ENCODE data around the gene JAZF1.
A peak's percentile ranks its signal among the peaks of the same experiment; 100 is the strongest.

JAZF1 gene

DNA sequence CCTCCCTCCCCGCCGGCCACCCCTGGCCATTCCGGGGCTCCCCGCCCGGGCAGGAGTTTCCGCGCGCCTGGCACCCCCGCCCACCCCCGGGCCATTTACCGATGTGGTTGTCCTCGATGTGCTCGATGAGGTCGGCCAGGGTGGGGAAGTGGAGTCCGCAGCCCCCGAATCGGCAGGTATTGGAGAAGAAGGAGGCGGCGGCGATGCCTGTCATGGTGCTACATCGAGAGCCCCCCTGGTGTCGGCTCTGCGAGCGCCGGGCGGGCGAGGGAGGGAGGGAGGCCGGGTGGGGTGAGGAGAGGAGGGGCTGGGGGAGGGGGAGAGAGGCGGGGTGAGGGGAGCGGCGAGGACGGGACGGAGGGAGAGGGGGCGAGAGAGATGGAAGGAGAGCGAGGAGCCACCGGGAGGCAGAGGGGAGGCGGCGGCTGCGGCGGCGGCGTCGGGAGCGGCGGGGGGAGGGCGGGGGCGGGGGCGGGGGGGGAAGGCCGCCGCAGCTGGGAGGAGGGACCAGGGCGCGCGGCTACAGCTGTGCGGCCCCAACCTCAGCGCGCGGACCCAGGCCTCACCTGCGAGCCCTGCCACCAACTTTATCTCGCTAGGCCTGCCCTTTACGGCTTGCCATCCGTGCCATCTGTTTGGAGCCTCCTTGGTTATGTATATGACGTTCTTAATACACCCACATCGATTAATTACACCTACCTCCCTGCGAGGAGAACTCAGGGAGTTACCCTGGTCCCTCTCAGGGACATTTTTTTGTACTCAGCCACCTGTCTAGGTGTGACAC is at the start of gene JAZF1:
TSS of gene JAZF1 (minus strand) at position 432 of the 784 bp plus-strand sequence.
- peak; percentile 29 to 37 for ATAC-seq

DNA sequence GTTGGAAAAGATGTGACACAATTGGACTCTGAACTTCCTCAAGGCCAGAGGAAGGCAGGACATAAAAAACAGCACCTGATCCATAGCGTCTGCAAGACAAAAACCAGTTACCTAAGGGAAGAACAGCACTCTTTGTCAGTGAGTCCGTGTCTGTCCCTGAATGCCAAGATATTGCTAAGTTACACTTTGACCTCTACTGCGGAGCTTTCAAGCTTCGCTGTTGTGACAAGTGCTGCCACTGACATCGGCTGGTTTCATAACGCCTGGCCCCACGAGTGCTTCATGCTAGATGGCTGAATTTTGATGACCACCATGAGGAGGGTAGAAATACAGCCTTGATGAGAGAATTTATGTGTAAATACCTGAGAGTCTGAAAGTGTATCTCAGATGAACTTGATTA is 49.7 kb upstream of the JAZF1 start:
- no peak for ATAC-seq

DNA sequence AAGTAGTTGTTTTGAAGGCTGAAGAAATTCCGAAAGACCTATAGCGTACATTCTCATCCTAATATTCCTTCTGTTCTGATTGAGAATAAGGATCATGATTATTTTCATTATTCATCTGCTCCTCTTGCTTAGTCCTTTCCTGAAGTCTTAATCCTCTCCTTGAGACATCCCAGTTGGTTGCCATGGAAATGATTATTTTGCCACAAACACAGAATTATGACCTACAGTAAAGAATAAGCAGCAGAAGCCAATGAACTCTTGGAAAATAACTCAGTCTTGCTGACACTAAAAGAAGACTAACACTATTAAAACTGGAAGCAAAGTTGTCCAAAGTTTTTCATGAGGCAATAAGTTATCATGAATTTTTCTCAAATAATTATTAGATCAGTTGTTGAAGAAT is 47.8 kb upstream of the JAZF1 start:
- ATAC-seq = no peak

DNA sequence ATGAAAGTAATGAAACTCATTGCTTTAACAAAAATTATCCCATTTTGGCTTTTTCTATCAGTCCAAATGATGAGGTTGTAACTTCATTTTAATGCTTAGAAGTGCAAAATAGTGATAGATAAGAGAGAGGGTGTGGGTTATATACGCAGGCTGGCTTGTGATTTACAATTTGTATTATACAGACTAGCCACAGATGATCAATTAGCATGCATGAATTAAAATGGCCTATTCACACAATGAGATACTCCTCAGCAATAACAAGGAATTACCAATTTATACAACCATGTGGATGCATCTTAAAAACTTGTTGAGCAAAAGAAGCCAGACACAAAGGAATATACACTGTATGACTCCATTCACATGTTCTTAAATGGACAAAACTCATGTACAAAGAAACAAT is 45.4 kb upstream of the JAZF1 start:
- no peak for ATAC-seq

DNA sequence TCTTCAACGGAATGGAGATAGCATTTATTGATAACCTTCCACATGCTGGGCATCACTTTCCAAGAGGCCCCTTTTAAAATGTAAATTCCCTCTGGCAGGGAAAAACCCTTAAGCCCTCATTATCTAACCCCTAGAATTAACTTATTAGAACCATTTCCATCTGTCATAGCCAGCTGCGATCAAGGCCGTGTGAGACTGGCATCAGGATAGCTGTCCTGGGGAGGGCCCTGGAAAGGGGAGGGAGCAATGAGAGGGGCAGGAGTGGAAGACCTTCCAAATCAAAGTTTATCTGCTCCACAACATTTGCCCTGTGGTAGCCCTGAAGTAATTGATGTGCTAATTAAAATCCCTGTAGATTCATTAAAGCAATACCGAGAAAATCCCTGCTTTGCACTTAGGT is 45.0 kb upstream of the JAZF1 start:
- ATAC-seq = no peak

DNA sequence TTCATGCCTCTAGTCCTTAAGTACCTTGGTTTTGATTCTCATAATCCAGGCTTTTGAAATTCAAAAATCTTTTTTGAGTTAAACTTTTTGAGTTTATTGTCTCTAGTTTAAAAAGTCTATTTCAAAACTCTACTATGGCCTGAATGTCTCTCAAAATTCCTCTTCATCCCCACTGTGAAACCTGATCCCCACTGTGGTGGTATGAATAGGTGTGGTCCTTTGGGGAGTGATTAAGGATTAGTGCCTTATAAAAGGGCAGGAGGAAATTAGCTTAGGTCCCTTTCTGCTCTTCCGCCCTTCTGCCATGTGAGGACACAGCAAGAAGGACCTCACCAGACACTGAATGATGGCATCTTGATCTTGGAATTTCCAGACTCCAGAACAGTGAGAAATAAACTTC is 44.1 kb upstream of the JAZF1 start:
- ATAC-seq = no peak

DNA sequence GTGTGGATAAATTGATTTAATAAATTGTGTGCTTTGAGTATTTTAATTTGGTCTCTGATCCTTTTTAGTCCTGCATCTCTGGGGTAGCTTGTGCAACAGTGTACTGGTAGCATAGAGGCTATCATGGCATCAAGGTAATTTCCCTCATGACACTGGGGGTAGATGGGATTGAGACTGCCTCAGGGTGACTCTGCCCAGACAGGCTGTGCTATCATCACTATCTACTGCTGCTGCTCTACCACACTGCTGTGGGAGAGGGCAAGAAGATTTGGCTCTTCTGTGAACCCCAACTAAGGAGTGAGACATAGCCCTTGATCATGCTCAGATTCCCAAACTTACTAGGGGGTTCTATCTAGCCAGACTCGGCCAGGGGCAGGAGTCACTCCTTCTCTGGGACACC is 43.6 kb upstream of the JAZF1 start:
- no peak for ATAC-seq

DNA sequence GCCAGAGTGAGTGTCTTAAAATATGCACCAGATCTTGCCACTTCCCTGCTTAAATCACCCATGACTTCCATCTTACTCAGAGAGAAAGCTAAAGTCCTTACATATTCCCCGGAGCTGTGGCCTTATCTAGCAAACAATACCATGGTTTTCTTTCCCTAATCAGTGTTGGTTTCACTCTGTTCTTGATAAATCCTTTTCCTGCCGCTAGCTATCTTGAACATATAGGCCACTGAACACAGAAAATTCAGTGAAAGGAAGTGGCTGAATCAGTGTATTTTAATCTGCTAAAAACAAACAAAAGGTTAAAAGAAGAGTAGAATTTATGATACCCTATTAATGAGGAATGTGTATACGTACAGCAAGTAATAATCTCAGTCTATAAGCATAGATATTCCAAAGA is 42.0 kb upstream of the JAZF1 start:
- no peak for ATAC-seq

- ATAC-seq = no peak
Observed at GRCh38 chr7:28219793-28220192, 39.2 kb upstream of the JAZF1 start.

GRCh38 chr7:28217143-28217542 is 36.5 kb upstream of the JAZF1 start:
- no peak for ATAC-seq

- ATAC-seq = peak in 1 of 2 donors; percentile 37
Observed at GRCh38 chr7:28211006-28211405, 30.4 kb upstream of the JAZF1 start.

GRCh38 chr7:28208506-28208905 is 27.9 kb upstream of the JAZF1 start:
- ATAC-seq = no peak

- ATAC-seq = peak; percentile 84 to 85
Observed at GRCh38 chr7:28207486-28208158, 27.0 kb upstream of the JAZF1 start.

- no peak for ATAC-seq
Observed at GRCh38 chr7:28205506-28205905, 24.9 kb upstream of the JAZF1 start.

DNA sequence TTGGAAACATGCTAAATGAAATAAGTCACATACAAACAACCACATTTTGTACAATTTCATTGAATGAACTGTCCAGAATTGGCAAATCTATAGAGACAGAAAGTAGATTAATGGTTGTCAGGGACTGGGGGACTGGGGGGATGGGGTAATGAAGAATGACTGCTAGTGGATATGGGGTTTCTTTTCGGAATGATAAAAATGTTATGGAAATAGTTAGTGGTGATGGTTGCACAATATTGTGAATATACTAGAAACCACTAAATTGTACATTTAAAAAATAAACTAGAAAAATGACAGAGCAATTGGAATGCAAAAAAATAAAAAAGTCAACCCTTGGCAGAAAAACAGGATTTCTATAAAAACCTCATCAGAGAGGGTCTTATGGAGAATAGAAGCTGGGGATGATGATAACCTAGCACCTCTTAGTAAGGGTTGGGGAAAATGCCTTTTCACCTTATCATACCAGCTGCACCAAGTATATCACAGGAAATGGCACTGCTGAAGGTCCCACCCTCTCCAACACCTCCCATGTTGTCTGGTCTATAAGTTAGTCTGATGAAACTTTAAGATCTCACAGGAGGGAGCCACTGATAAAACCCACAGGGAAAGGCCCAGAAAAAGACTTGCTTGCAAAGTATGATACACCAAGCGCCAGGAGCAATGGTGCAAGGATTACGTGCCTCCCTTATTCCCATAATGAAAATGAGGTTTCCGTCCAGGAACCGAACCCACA is 23.1 kb upstream of the JAZF1 start:
- no peak for ATAC-seq

GRCh38 chr7:28202222-28202621 is 21.6 kb upstream of the JAZF1 start:
- ATAC-seq = no peak

DNA sequence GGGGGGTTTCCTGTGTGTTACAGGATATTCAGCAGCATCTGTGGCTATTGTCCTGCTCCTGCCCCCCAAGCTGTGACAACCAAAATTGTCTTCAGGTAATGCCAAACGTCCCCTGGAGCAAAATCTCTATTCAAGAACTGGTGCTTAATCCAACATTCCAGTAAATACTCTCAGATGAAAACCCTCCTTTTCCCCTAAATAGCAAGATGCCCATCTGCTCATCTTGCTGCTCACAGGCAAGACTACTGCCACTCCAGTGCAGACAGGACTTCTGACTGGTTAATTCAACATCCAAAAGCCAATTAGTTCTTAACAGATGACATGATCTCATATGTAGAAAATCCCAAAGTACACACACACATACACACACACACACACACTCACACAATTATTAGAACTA is 20.5 kb upstream of the JAZF1 start:
- ATAC-seq = no peak

DNA sequence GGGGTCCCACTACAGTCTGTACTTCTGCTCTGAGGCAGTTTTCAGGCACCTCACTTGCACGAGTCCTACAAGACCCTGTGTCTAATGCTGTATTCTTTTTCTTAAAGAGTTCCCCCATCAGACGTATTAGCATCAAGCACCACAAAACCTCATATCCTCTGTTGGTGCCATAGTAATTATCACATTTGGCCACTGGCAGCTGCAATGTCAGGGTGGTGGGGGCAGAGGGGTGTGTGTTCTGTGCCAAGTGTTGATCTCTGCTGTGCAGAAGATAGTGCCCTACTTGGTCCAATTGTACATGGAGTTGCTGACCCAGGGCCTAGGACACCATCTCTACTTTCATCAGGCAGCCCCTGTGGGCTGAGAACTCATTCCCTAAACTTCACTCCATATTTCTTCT is 20.0 kb upstream of the JAZF1 start:
- ATAC-seq = no peak

- ATAC-seq = no peak
Observed at GRCh38 chr7:28199021-28199510, 18.5 kb upstream of the JAZF1 start.

DNA sequence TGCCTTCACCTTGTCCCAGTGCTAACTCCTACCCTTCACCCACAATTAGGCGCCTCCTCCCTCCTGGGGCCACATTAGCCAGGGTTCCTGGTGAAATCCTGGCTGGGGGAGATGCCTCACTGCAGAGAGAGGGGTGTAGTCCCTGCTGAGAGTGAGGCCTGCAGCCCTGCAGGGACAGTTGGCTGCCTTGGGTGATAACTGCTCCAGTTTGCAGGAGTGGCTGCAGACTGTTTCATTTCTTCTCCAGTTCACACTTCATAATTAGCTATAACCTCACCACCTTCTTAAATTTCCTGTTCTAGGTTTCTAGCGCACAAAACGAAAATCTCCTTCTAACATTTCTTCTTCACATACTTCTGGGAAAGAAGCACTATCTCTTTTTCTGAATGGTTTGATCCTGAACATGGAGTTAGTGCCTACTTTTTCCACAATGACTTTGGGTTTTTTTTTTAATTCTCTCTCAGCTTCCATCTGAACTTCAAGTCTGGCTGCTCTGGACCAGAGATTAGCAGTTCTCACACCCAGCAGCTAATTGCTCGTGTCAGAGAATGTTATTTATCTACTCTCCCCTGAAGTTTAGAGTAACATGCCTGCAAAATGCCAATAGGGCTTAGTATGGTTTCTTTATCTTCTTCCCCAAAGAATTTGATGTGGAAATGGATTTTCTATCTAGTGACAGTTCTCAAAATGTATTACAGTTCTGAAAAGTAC is 15.5 kb upstream of the JAZF1 start:
- ATAC-seq = no peak

DNA sequence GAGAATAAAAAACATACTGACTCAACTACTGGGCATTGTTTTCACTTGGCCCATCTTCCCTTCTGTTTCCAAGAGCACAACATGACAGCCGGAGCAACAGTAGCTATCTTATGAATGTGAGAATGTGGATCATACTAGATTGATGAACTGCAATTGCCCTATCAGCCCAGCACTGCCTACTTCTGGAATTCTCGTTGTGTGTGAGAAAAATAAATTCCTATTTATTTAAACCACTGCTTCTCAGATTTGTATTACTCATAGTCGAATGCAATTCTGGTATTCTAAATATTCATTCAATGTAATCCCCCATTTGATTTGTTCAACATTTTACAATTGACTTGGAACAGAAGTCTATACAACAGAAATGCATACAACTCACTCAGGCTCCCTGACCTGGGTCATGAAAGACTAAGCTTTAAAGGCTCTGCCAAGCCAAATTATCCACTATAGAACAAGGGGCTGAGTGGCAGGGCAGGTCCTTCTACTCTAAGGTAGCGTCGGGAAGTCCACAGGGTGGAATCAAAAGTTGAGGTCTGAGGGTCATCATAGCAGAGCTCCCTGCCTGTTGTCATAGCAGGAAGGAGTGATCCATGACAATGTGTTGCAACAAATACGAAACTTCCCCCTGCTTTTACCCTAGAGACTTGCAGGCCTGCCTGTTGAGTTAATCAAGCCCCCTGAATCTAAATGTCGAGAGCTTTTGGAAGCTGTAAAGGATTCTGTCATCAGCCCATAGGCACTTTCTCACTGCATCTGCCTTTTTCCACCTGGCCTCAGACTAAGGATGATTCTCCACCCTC is 12.4 kb upstream of the JAZF1 start:
- no peak for ATAC-seq

- no peak for ATAC-seq
Observed at GRCh38 chr7:28191751-28192150, 11.2 kb upstream of the JAZF1 start.

All from activated CD4-positive, CD25-positive, alpha-beta regulatory T cell treated with anti-CD3 and anti-CD28 coated beads, Interleukin-2, amount 50 U/mL, for 24 hours (primary cell).